ENCODE measurements around the gene TRIM39. TPM values are rescaled to one million over a fixed set of nuclear protein-coding genes. Genes with fewer than 3 reads are reported as not detected.

TRIM39 gene
- total and polyA plus RNA-seq, 2 experiments from 2014 or later: 9.6 to 9.7 TPM

- DNase-seq: no peak
- TF ChIP-seq EZH2 (IDR thresholded peaks at IDR 0.05; ENCODE audit: insufficient read depth, poor library complexity, severe bottlenecking) (no peak), EZH2phosphoT487 (IDR thresholded peaks at IDR 0.05; ENCODE audit: insufficient read depth, low read depth) (no peak)
- Histone ChIP-seq H2AFZ (no peak overlapping the region), H3K4me3 (no peak overlapping the region), H3K79me2 (ENCODE audit: insufficient read depth) (peaks cover 7% of the 10 kb centered on the region; the same call in 1 of the 2 replicates), H3K27ac (no peak overlapping the region), H4K20me1 (ENCODE audit: insufficient read depth) (no peaks in the 10 kb centered on the region), H3K27me3 (replicated peaks; ENCODE audit: insufficient read depth) (no peaks in the 10 kb centered on the region), H3K9me2 (ENCODE audit: insufficient read depth) (no peaks in the 10 kb centered on the region), H3K4me2 (ENCODE audit: unreplicated experiment) (no peak overlapping the region), H3K4me1 (ENCODE audit: insufficient read depth) (no peaks in the 10 kb centered on the region), H3K36me3 (ENCODE audit: low read depth) (peaks cover 28% of the 10 kb centered on the region), H3F3A (ENCODE audit: insufficient read depth) (0 out of 2 replicates have a peak, but pooled peaks cover 3% of the 10 kb centered on the region), H3K9ac (no peak overlapping the region), H3K9me3 (ENCODE audit: low read depth) (no peaks in the 10 kb centered on the region)
- 58% methylated on average over 1 of the region's 1 CpG for WGBS, 2 experiments (ENCODE audit: low coverage in 1 of 2, low lambda C conversion rate in 2 of 2, missing lambda C conversion rate in 2 of 2)
- in situ Hi-C loops (cut with MboI): no loop called here
Measured at GRCh38 chr6:30287139-30287538, 39.6 kb upstream of the TRIM39 start.

- Histone ChIP-seq H3K9ac (no peak overlapping the region), H3K27ac (no peak overlapping the region), H3K9me2 (ENCODE audit: insufficient read depth) (no peaks in the 10 kb centered on the region), H3F3A (ENCODE audit: insufficient read depth) (peaks cover 5% of the 10 kb centered on the region; the same call in 1 of the 2 replicates), H3K9me3 (ENCODE audit: low read depth) (no peaks in the 10 kb centered on the region), H3K4me2 (ENCODE audit: unreplicated experiment) (no peak overlapping the region), H3K36me3 (ENCODE audit: low read depth) (peaks cover 15% of the 10 kb centered on the region), H3K27me3 (replicated peaks; ENCODE audit: insufficient read depth) (no peaks in the 10 kb centered on the region), H3K79me2 (ENCODE audit: insufficient read depth) (peaks cover 31% of the 10 kb centered on the region), H4K20me1 (ENCODE audit: insufficient read depth) (no peaks in the 10 kb centered on the region), H2AFZ (no peak overlapping the region), H3K4me3 (no peak overlapping the region), H3K4me1 (ENCODE audit: insufficient read depth) (no peaks in the 10 kb centered on the region)
- in situ Hi-C loops (cut with MboI): no loop called here
- 91 to 100% methylated on average over 2 of the region's 2 CpGs for WGBS, 2 experiments (ENCODE audit: low coverage in 1 of 2, low lambda C conversion rate in 2 of 2, missing lambda C conversion rate in 2 of 2)
- TF ChIP-seq EZH2phosphoT487 (IDR thresholded peaks at IDR 0.05; ENCODE audit: insufficient read depth, low read depth) (no peak), EZH2 (IDR thresholded peaks at IDR 0.05; ENCODE audit: insufficient read depth, poor library complexity, severe bottlenecking) (no peak)
- no peak for DNase-seq
Measured at GRCh38 chr6:30295837-30296236, 30.9 kb upstream of the TRIM39 start.

GRCh38 chr6:30304002-30304401 is 22.7 kb upstream of the TRIM39 start:
- peaks cover 7% of the 10 kb centered on the region; the same call in 1 of the 2 replicates for H3K36me3 ChIP-seq (ENCODE audit: low read depth)
- no peaks in the 10 kb centered on the region for H3K9me3 ChIP-seq (ENCODE audit: low read depth)
- H3K9ac ChIP-seq: no peak overlapping the region
- H3K27ac ChIP-seq: no peak overlapping the region
- WGBS, 2 experiments (ENCODE audit: low coverage in 1 of 2, low lambda C conversion rate in 2 of 2, missing lambda C conversion rate in 2 of 2): 75 to 80% methylated on average over 2 of the region's 2 CpGs
- TF ChIP-seq EZH2phosphoT487 (IDR thresholded peaks at IDR 0.05; ENCODE audit: insufficient read depth, low read depth) (no peak), EZH2 (IDR thresholded peaks at IDR 0.05; ENCODE audit: insufficient read depth, poor library complexity, severe bottlenecking) (no peak)
- H2AFZ ChIP-seq: no peak overlapping the region
- H3K4me3 ChIP-seq: no peak overlapping the region
- H3K27me3 ChIP-seq (replicated peaks; ENCODE audit: insufficient read depth): no peaks in the 10 kb centered on the region
- no peak overlapping the region for H3K4me2 ChIP-seq (ENCODE audit: unreplicated experiment)
- H3K9me2 ChIP-seq (ENCODE audit: insufficient read depth): no peaks in the 10 kb centered on the region; the same call in 1 of the 2 replicates
- no peaks in the 10 kb centered on the region; the same call in 1 of the 2 replicates for H3F3A ChIP-seq (ENCODE audit: insufficient read depth)
- no peaks in the 10 kb centered on the region for H3K4me1 ChIP-seq (ENCODE audit: insufficient read depth)
- H3K79me2 ChIP-seq (ENCODE audit: insufficient read depth): peaks cover 100% of the 10 kb centered on the region
- DNase-seq: no peak
- peaks cover 7% of the 10 kb centered on the region for H4K20me1 ChIP-seq (ENCODE audit: insufficient read depth)
- in situ Hi-C loops (cut with MboI): no loop called here

GRCh38 chr6:30311101-30311500 is 15.6 kb upstream of the TRIM39 start:
- Histone ChIP-seq H3K4me3 (no peak overlapping the region), H3K27ac (no peak overlapping the region), H3K9me3 (ENCODE audit: low read depth) (no peaks in the 10 kb centered on the region), H3K9ac (no peak overlapping the region), H3K27me3 (replicated peaks; ENCODE audit: insufficient read depth) (no peaks in the 10 kb centered on the region), H4K20me1 (ENCODE audit: insufficient read depth) (peaks cover 21% of the 10 kb centered on the region), H3K79me2 (ENCODE audit: insufficient read depth) (peaks cover 100% of the 10 kb centered on the region), H3K4me1 (ENCODE audit: insufficient read depth) (no peaks in the 10 kb centered on the region), H2AFZ (no peak overlapping the region), H3F3A (ENCODE audit: insufficient read depth) (no peaks in the 10 kb centered on the region), H3K36me3 (ENCODE audit: low read depth) (peaks cover 9% of the 10 kb centered on the region; the same call in 1 of the 2 replicates), H3K9me2 (ENCODE audit: insufficient read depth) (no peaks in the 10 kb centered on the region), H3K4me2 (ENCODE audit: unreplicated experiment) (no peak overlapping the region)
- TF ChIP-seq EZH2 (IDR thresholded peaks at IDR 0.05; ENCODE audit: insufficient read depth, poor library complexity, severe bottlenecking) (no peak), EZH2phosphoT487 (IDR thresholded peaks at IDR 0.05; ENCODE audit: insufficient read depth, low read depth) (no peak)
- in situ Hi-C loops (cut with MboI): no loop called here
- no peak for DNase-seq
- 82 to 92% methylated on average over 3 of the region's 3 CpGs for WGBS, 2 experiments (ENCODE audit: low coverage in 1 of 2, low lambda C conversion rate in 2 of 2, missing lambda C conversion rate in 2 of 2)

- in situ Hi-C loops (cut with MboI): no loop called here
Measured at GRCh38 chr6:30311671-30312070, 15.1 kb upstream of the TRIM39 start.

More at GRCh38 chr6:30311671-30312070, 15.1 kb upstream of the TRIM39 start:
- Histone ChIP-seq H2AFZ (no peak overlapping the region), H3K4me1 (ENCODE audit: insufficient read depth) (no peaks in the 10 kb centered on the region), H4K20me1 (ENCODE audit: insufficient read depth) (peaks cover 19% of the 10 kb centered on the region), H3K4me2 (ENCODE audit: unreplicated experiment) (no peak overlapping the region), H3K27ac (no peak overlapping the region), H3F3A (ENCODE audit: insufficient read depth) (no peaks in the 10 kb centered on the region), H3K9me2 (ENCODE audit: insufficient read depth) (no peaks in the 10 kb centered on the region), H3K9ac (no peak overlapping the region), H3K4me3 (no peak overlapping the region), H3K27me3 (replicated peaks; ENCODE audit: insufficient read depth) (no peaks in the 10 kb centered on the region), H3K9me3 (ENCODE audit: low read depth) (no peaks in the 10 kb centered on the region), H3K79me2 (ENCODE audit: insufficient read depth) (peaks cover 100% of the 10 kb centered on the region), H3K36me3 (ENCODE audit: low read depth) (peaks cover 9% of the 10 kb centered on the region; the same call in 1 of the 2 replicates)
- DNase-seq: no peak
- TF ChIP-seq EZH2phosphoT487 (IDR thresholded peaks at IDR 0.05; ENCODE audit: insufficient read depth, low read depth) (no peak), EZH2 (IDR thresholded peaks at IDR 0.05; ENCODE audit: insufficient read depth, poor library complexity, severe bottlenecking) (no peak)
- WGBS, 2 experiments (ENCODE audit: low coverage in 1 of 2, low lambda C conversion rate in 2 of 2, missing lambda C conversion rate in 2 of 2): 43 to 45% methylated on average over 1 of the region's 1 CpG

Measured in GM23248 (cell line).